Loucy (cell line): ENCODE results near the gene TUBB3.

Experiments used
- EZH2phosphoT487 ChIP-seq: fragments of 200-600 bp; IDR thresholded peaks from 2 replicates; pipeline ENCODE4 v1.6.1; 2018; ENCODE audit warnings: antibody characterized with exemption, mild to moderate bottlenecking, moderate library complexity, borderline replicate concordance
- TF ChIP-seq, protein P1 (sequence below): fragments of 200-600 bp; sonication (generic); conservative IDR thresholded peaks from 2 replicates; pipeline ENCODE4 v1.5.1; 2014; ENCODE audit warnings: mild to moderate bottlenecking, antibody characterized with exemption, low read length

GRCh38 chr16:89881368-89881730 lies 41.8 kb upstream of the TUBB3 start:
- TF ChIP-seq EZH2phosphoT487: no peak
- TF ChIP-seq, protein P1, sequence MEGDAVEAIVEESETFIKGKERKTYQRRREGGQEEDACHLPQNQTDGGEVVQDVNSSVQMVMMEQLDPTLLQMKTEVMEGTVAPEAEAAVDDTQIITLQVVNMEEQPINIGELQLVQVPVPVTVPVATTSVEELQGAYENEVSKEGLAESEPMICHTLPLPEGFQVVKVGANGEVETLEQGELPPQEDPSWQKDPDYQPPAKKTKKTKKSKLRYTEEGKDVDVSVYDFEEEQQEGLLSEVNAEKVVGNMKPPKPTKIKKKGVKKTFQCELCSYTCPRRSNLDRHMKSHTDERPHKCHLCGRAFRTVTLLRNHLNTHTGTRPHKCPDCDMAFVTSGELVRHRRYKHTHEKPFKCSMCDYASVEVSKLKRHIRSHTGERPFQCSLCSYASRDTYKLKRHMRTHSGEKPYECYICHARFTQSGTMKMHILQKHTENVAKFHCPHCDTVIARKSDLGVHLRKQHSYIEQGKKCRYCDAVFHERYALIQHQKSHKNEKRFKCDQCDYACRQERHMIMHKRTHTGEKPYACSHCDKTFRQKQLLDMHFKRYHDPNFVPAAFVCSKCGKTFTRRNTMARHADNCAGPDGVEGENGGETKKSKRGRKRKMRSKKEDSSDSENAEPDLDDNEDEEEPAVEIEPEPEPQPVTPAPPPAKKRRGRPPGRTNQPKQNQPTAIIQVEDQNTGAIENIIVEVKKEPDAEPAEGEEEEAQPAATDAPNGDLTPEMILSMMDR: no peak
